Measurements from ENCODE around the gene YAP1.

YAP1 gene

GRCh38 chr11:102109896-102110760 lies at the start of gene YAP1:
Gene YAP1, plus strand, starts transcription at chr11:102110447. Its CDS starts 402 bp downstream, at chr11:102110849.
- DNase-seq, result peak; percentile 43

GRCh38 chr11:102061276-102061675 lies 49.0 kb upstream of the YAP1 start:
- no peak for DNase-seq

GRCh38 chr11:102062106-102062505 lies 48.1 kb upstream of the YAP1 start:
- DNase-seq, result no peak

- DNase-seq, result no peak
Observed at GRCh38 chr11:102064316-102064715, 45.9 kb upstream of the YAP1 start.

GRCh38 chr11:102070766-102071165 lies 39.5 kb upstream of the YAP1 start:
- no peak for DNase-seq

- DNase-seq, result no peak
Observed at GRCh38 chr11:102071497-102072472, 38.5 kb upstream of the YAP1 start.

- no peak for DNase-seq
Observed at GRCh38 chr11:102073253-102073652, 37.0 kb upstream of the YAP1 start.

- DNase-seq, result no peak
Observed at GRCh38 chr11:102079625-102080024, 30.6 kb upstream of the YAP1 start.

- no peak for DNase-seq
Observed at GRCh38 chr11:102081313-102081712, 28.9 kb upstream of the YAP1 start.

GRCh38 chr11:102085864-102086551 lies 24.2 kb upstream of the YAP1 start:
- DNase-seq, result no peak

GRCh38 chr11:102097186-102097585 lies 13.1 kb upstream of the YAP1 start:
- no peak for DNase-seq

GRCh38 chr11:102099755-102100154 lies 10.5 kb upstream of the YAP1 start:
- no peak for DNase-seq

GRCh38 chr11:102108734-102109440 lies 1.4 kb upstream of the YAP1 start:
- no peak for DNase-seq

- no peak for DNase-seq
Observed at GRCh38 chr11:102110761-102111010, 439 bp downstream of the YAP1 start.

- DNase-seq, result no peak
Observed at GRCh38 chr11:102111011-102111786, 952 bp downstream of the YAP1 start.

GRCh38 chr11:102111787-102112508 lies 1.7 kb downstream of the YAP1 start:
- no peak for DNase-seq

GRCh38 chr11:102112509-102112821 lies 2.2 kb downstream of the YAP1 start:
- no peak for DNase-seq

GRCh38 chr11:102114032-102114431 lies 3.8 kb downstream of the YAP1 start:
- no peak for DNase-seq

GRCh38 chr11:102115557-102115956 lies 5.3 kb downstream of the YAP1 start:
- no peak for DNase-seq

- no peak for DNase-seq
Observed at GRCh38 chr11:102116453-102117205, 6.4 kb downstream of the YAP1 start.
